Measurements from ENCODE around the gene MAPK8IP3. TPM values are rescaled to one million over a fixed set of nuclear protein-coding genes. Genes with fewer than 3 reads are reported as not detected.

MAPK8IP3 gene
- total RNA-seq, 2 experiments from 2014 or later = 290 to 297 TPM

DNA sequence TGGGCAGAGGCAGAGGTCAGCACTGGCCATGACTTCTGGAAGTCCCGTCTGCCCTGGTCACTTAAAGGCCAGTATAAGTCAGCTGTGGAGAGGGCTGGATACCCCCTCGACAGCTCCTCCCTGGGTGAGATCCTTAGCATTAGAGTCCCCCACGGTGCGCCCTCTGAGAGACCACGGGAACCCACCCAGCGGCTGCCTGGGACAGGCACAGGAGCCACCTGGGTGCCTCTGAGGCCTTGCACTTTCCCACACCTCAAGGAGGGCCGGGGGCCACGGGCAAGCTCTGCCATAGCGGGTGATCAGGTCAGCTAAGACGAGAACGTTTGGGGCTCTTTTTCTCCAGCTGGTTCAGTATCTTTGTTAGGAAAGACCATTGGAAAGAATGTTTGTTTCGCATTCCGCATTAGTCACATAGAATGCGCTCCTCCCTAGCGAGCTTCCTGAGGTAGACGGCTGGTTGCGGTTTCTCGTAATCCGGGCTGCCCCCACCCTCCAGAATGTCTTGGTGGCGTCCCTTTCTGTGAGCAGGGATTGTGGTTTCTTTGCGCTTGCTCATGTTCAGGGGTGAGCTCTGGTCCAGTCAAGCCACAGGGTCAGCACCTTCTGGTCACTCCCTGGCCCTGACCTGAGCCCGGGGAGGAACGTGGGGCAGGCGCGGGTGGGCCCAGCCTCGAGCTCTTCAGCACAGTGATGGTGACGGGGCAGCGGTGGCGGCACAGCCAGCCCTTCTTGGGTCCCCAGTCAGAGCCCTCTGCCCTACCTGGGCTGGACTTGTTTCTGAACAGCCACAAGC lies 40.1 kb downstream of the MAPK8IP3 start:
- CTCF ChIA-PET = no interaction called here
- DNase-seq (no peak), ATAC-seq (ENCODE audit: poor library complexity) (no peak)
- intact Hi-C loops (cut with DNase I, micrococcal nuclease) = no loop called here
- no peak overlapping the region for H3K4me3 ChIP-seq (ENCODE audit: low read length)
- TF ChIP-seq, protein P1, sequence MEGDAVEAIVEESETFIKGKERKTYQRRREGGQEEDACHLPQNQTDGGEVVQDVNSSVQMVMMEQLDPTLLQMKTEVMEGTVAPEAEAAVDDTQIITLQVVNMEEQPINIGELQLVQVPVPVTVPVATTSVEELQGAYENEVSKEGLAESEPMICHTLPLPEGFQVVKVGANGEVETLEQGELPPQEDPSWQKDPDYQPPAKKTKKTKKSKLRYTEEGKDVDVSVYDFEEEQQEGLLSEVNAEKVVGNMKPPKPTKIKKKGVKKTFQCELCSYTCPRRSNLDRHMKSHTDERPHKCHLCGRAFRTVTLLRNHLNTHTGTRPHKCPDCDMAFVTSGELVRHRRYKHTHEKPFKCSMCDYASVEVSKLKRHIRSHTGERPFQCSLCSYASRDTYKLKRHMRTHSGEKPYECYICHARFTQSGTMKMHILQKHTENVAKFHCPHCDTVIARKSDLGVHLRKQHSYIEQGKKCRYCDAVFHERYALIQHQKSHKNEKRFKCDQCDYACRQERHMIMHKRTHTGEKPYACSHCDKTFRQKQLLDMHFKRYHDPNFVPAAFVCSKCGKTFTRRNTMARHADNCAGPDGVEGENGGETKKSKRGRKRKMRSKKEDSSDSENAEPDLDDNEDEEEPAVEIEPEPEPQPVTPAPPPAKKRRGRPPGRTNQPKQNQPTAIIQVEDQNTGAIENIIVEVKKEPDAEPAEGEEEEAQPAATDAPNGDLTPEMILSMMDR (IDR thresholded peaks at IDR 0.05) = no peak
- Mint-ChIP-seq H3K4me1 (ENCODE audit: low read depth) (no peaks in the 10 kb centered on the region), H3K27ac (no peak overlapping the region), H3K9me3 (no peaks in the 10 kb centered on the region), H3K4me3 (no peak overlapping the region), H3K36me3 (ENCODE audit: low read depth) (peaks cover 46% of the 10 kb centered on the region), H3K27me3 (no peaks in the 10 kb centered on the region)
- H3K27ac ChIP-seq (ENCODE audit: low read depth in 1 of 2, low read length in 2 of 2) = no peak overlapping the region
- H3K36me3 ChIP-seq (ENCODE audit: insufficient read depth, low read length) = peaks cover 67% of the 10 kb centered on the region
- POLR2A ChIA-PET = no interaction called here
- no peaks in the 10 kb centered on the region for H3K27me3 ChIP-seq (ENCODE audit: control insufficient read depth in 1 of 2, insufficient read depth in 2 of 2, low read length in 2 of 2)
- H3K9me3 ChIP-seq (ENCODE audit: control insufficient read depth in 1 of 2, insufficient read depth in 1 of 2, low read length in 2 of 2) = no peaks in the 10 kb centered on the region
- peaks cover 5% of the 10 kb centered on the region for H3K4me1 ChIP-seq (ENCODE audit: insufficient read depth, low read length)

DNA sequence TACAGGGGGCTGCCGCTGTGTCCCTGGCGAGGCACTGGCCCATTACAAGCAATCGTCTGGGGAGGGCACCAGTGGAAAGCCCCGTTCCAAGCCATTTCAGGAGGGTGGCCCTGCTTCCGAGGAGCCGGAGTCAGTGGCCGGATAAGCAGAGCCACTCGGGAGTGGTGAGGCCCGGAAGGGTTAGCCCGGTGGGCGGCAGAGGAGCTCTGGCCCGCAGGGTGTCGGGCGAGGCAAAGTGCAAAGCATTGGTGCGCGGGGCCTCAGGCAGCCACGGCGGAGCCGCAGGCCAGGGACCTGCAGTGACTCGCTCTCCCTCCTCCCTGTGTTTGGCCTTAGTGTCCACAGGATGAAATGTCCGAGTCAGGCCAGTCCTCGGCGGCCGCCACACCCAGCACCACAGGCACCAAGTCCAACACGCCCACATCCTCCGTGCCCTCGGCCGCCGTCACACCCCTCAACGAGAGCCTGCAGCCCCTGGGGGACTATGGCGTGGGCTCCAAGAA lies 40.7 kb downstream of the MAPK8IP3 start:
- no peaks in the 10 kb centered on the region for H3K9me3 ChIP-seq (ENCODE audit: control insufficient read depth in 1 of 2, insufficient read depth in 1 of 2, low read length in 2 of 2)
- Mint-ChIP-seq H3K27me3 (no peaks in the 10 kb centered on the region), H3K9me3 (no peaks in the 10 kb centered on the region), H3K4me1 (ENCODE audit: low read depth) (no peaks in the 10 kb centered on the region), H3K4me3 (no peak overlapping the region), H3K36me3 (ENCODE audit: low read depth) (peaks cover 52% of the 10 kb centered on the region), H3K27ac (no peak overlapping the region)
- DNase-seq (no peak), ATAC-seq (ENCODE audit: poor library complexity) (no peak)
- TF ChIP-seq, protein P1 (IDR thresholded peaks at IDR 0.05) = no peak
- H3K36me3 ChIP-seq (ENCODE audit: insufficient read depth, low read length) = peaks cover 72% of the 10 kb centered on the region
- no peak overlapping the region for H3K4me3 ChIP-seq (ENCODE audit: low read length)
- H3K4me1 ChIP-seq (ENCODE audit: insufficient read depth, low read length) = peaks cover under 1% of the 10 kb centered on the region
- no peak overlapping the region for H3K27ac ChIP-seq (ENCODE audit: low read depth in 1 of 2, low read length in 2 of 2)
- intact Hi-C loops (cut with DNase I, micrococcal nuclease) = no loop called here
- no peaks in the 10 kb centered on the region for H3K27me3 ChIP-seq (ENCODE audit: control insufficient read depth in 1 of 2, insufficient read depth in 2 of 2, low read length in 2 of 2)
- ChIA-PET POLR2A (no interaction called here), CTCF (no interaction called here)

DNA sequence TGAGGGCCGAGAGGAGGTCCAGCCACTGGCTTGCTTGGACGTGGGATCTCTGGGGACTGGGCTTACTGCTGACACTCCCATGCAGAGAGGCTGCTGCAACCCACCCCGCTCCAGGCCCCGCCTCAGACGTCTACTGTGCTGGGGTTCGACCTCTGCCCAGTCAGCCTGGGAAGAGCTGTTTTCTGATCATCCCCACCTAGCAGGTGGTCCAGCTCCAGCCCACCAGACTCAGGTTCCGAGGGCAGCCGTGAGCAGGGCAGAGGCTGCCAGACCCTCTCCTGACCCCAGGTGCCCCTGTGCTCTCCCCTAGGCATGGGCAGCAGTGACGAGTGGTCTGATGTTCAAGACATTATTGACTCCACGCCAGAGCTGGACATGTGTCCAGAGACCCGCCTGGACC lies 41.9 kb downstream of the MAPK8IP3 start:
- TF ChIP-seq, protein P1 (IDR thresholded peaks at IDR 0.05) = no peak
- Mint-ChIP-seq H3K36me3 (ENCODE audit: low read depth) (peaks cover 57% of the 10 kb centered on the region), H3K27ac (no peak overlapping the region), H3K27me3 (no peaks in the 10 kb centered on the region), H3K4me1 (ENCODE audit: low read depth) (no peaks in the 10 kb centered on the region), H3K9me3 (no peaks in the 10 kb centered on the region), H3K4me3 (no peak overlapping the region)
- Histone ChIP-seq H3K27ac (ENCODE audit: low read depth in 1 of 2, low read length in 2 of 2) (no peak overlapping the region), H3K27me3 (ENCODE audit: control insufficient read depth in 1 of 2, insufficient read depth in 2 of 2, low read length in 2 of 2) (no peaks in the 10 kb centered on the region), H3K36me3 (ENCODE audit: insufficient read depth, low read length) (peaks cover 82% of the 10 kb centered on the region), H3K4me3 (ENCODE audit: low read length) (no peak overlapping the region), H3K4me1 (ENCODE audit: insufficient read depth, low read length) (no peaks in the 10 kb centered on the region), H3K9me3 (ENCODE audit: control insufficient read depth in 1 of 2, insufficient read depth in 1 of 2, low read length in 2 of 2) (no peaks in the 10 kb centered on the region)
- POLR2A ChIA-PET = no interaction called here
- DNase-seq = no peak
- intact Hi-C loops (cut with DNase I, micrococcal nuclease) = no loop called here
- CTCF ChIA-PET = no interaction called here
- ATAC-seq (ENCODE audit: poor library complexity) = no peak
